K562 (cell line): ENCODE measurements around the gene SIK3. TPM values are rescaled to one million over a fixed set of nuclear protein-coding genes. Genes with fewer than 3 reads are reported as not detected.

Experiments used
- ATAC-seq: fragments of 200-7000 bp; cut with Tn5 transposase; 3 replicates; pipeline ENCODE4 v1.9.1; 2020; ENCODE audit warnings: moderate library complexity
- BruUV-seq: library from RNA; stranded (reverse); fragments of 400-500 nt; replicated peaks from 2 replicates; lab custom pipeline; 2021; lab: Mats Ljungman, UMichigan
- CTCF ChIA-PET: fragments of 300-600 bp; formaldehyde crosslinking; extraction: SDS; loops from one replicate; lab custom pipeline; 2021; ENCODE audit warnings: low intra/inter-chr PET ratio; lab: Yijun Ruan, JAX
- POLR2A ChIA-PET: fragments of 300-600, 350-650 bp; sonication (Branson Sonifier 250); formaldehyde crosslinking; extraction: SDS; loops from one replicate; lab custom pipeline; 2021; ENCODE audit warnings: antibody characterized with exemption, inconsistent platforms; lab: Yijun Ruan, JAX
- DNase-seq, 4 experiments: peaks; one replicate each; pipeline versions ENCODE4 v3.0.0 to v3.0.0-alpha.2; 2011 to 2018; ENCODE audit warnings: low spot score in 3 of 4, mixed read lengths in 3 of 4; ENCODE audit errors: extremely low read depth in 1 of 4
- FAIRE-seq: peaks from 2 replicates; lab custom pipeline; 2011; peaks lifted over from hg19 to GRCh38; lab: Jason Lieb, UNC
- H2AFZ ChIP-seq: 2 replicates; pipeline ENCODE4 v1.6.0; 2011; ENCODE audit warnings: low read depth, low read length, control low read depth, inconsistent platforms
- H3K27ac ChIP-seq: fragments of 200-600 bp; 3 replicates; pipeline ENCODE4 v1.8.0; 2011; ENCODE audit warnings: low read depth, mild to moderate bottlenecking, control low read depth, inconsistent platforms, low read length, moderate library complexity, mixed read lengths; ENCODE audit errors: extremely low read depth
- H3K27me3 ChIP-seq, 2 experiments: fragments of 300-600 bp in 1 of 2; 2 replicates in 1 of 2; 3 replicates in 1 of 2; pipeline versions ENCODE4 v1.6.0 to v1.8.0; 2011; ENCODE audit warnings: inconsistent platforms in 2 of 2, low read length in 2 of 2, mild to moderate bottlenecking in 1 of 2, mixed read lengths in 1 of 2, moderate library complexity in 1 of 2; ENCODE audit not compliant: control insufficient read depth in 2 of 2, insufficient read depth in 2 of 2
- H3K36me3 ChIP-seq: fragments of 300-600 bp; 3 replicates; pipeline ENCODE4 v1.8.0; 2011; ENCODE audit warnings: mild to moderate bottlenecking, low read length, inconsistent platforms; ENCODE audit not compliant: control insufficient read depth, insufficient read depth
- H3K4me1 ChIP-seq, 2 experiments: fragments of 200-600 bp in 1 of 2; replicated peaks in 1 of 2; 2 replicates in 1 of 2; 3 replicates in 1 of 2; pipeline versions ENCODE4 v1.5.1 to v1.8.0; 2011; ENCODE audit warnings: inconsistent platforms in 2 of 2, low read length in 2 of 2, mild to moderate bottlenecking in 1 of 2, mixed read lengths in 1 of 2, moderate library complexity in 1 of 2; ENCODE audit not compliant: control insufficient read depth in 2 of 2, insufficient read depth in 2 of 2
- H3K4me2 ChIP-seq: 2 replicates; pipeline ENCODE4 v1.6.1; 2011; ENCODE audit warnings: low read length, control low read depth, inconsistent platforms, mixed read lengths; ENCODE audit not compliant: insufficient read depth
- H3K4me3 ChIP-seq: fragments of 200-600 bp; sonication (generic), shearing (Covaris generic); 2 replicates; pipeline ENCODE4 v1.5.1; 2016; ENCODE audit warnings: control low read depth, inconsistent platforms
- H3K79me2 ChIP-seq: fragments of 200-600 bp; 3 replicates; pipeline ENCODE4 v1.8.0; 2011; ENCODE audit warnings: low read length, inconsistent platforms; ENCODE audit not compliant: control insufficient read depth, insufficient read depth
- H3K9ac ChIP-seq, 2 experiments: 2 replicates each; pipeline versions ENCODE4 v1.6.0 to v1.6.1; 2011; ENCODE audit warnings: low read depth in 2 of 2, low read length in 2 of 2, control low read depth in 1 of 2, inconsistent platforms in 1 of 2, mild to moderate bottlenecking in 1 of 2, mixed read lengths in 1 of 2; ENCODE audit not compliant: insufficient read depth in 1 of 2
- H3K9me1 ChIP-seq: one replicate; pipeline ENCODE4 v1.6.0; 2011; ENCODE audit warnings: inconsistent platforms, mild to moderate bottlenecking, low read length, moderate library complexity; ENCODE audit not compliant: control insufficient read depth, insufficient read depth
- H3K9me3 ChIP-seq: replicated peaks from 2 replicates; pipeline ENCODE4 v1.5.1; 2011; ENCODE audit warnings: low read depth, low read length, inconsistent platforms; ENCODE audit not compliant: control insufficient read depth, insufficient read depth
- H4K20me1 ChIP-seq: replicated peaks from 2 replicates; pipeline ENCODE4 v1.6.1; 2011; ENCODE audit warnings: low read length, inconsistent platforms, mixed read lengths; ENCODE audit not compliant: control insufficient read depth, insufficient read depth
- C11orf30 ChIP-seq: fragments of 450-650 bp; IDR thresholded peaks from 2 replicates; pipeline ENCODE4 v1.6.1; 2016; ENCODE audit warnings: low read depth, mild to moderate bottlenecking
- EGR1 ChIP-seq: fragments of 450-650 bp; conservative IDR thresholded peaks from 2 replicates; pipeline ENCODE4 v1.6.1; 2017; ENCODE audit warnings: mild to moderate bottlenecking
- HDAC1 ChIP-seq, 2 experiments: fragments of 450-650 bp; IDR thresholded peaks; 2 replicates each; pipeline ENCODE4 v1.6.1; 2016 to 2017; ENCODE audit warnings: inconsistent platforms in 1 of 2, mild to moderate bottlenecking in 1 of 2, moderate library complexity in 1 of 2
- NFE2 ChIP-seq: IDR thresholded peaks from 2 replicates; pipeline ENCODE4 v1.6.1; 2014; ENCODE audit warnings: antibody characterized with exemption, low read depth
- NFIC ChIP-seq: fragments of 450-650 bp; IDR thresholded peaks from 2 replicates; pipeline ENCODE4 v1.6.1; 2017; ENCODE audit warnings: mild to moderate bottlenecking, inconsistent platforms
- NRF1 ChIP-seq, 2 experiments: fragments of 450-650 bp; IDR thresholded peaks in 1 of 2; conservative IDR thresholded peaks in 1 of 2; 2 replicates each; pipeline ENCODE4 v1.6.1; 2014; ENCODE audit warnings: mild to moderate bottlenecking in 2 of 2
- RAD51 ChIP-seq: fragments of 450-650 bp; IDR thresholded peaks from 2 replicates; pipeline ENCODE4 v1.7.1; 2016; ENCODE audit warnings: low read depth, mild to moderate bottlenecking, borderline replicate concordance
- RCOR1 ChIP-seq, 2 experiments: IDR thresholded peaks; 2 replicates each; pipeline ENCODE4 v1.6.1; 2012; ENCODE audit warnings: low read depth in 2 of 2, low read length in 2 of 2, borderline replicate concordance in 1 of 2, improper control_type of control experiment in 1 of 2
- ZFP91 ChIP-seq: sonication (generic); formaldehyde crosslinking; IDR thresholded peaks from 2 replicates; pipeline ENCODE4 v1.8.0; 2022; ENCODE audit warnings: mild to moderate bottlenecking, missing genetic modification reagents
- WGBS: fragments of 100-300 bp; shearing (Covaris generic); methylation state at CpG from one replicate; pipeline ENCODE4 v1.1.6; 2016; ENCODE audit warnings: low coverage, mixed read lengths; ENCODE audit not compliant: insufficient coverage; ENCODE audit errors: missing lambda C conversion rate; 5-methylcytosine and 5-hydroxymethylcytosine counted together
- in situ Hi-C: fragments of 300-500 bp; cut with MboI; formaldehyde crosslinking; loops from 4 replicates; pipeline ENCODE4 v1.15.0; 2018; ENCODE audit warnings: inconsistent platforms, mixed read lengths
- intact Hi-C: fragments of 100-400 bp; cut with micrococcal nuclease; formaldehyde crosslinking; loops from 2 replicates; pipeline ENCODE4 v1.14.2; 2022
- polyA plus RNA-seq, 8 experiments: library from polyadenylated mRNA; depleted of rRNA in 4 of 8; stranded (reverse) in 5 of 8; unstranded in 3 of 8; fragments of >200 nt; fragmentation: Nextera tagmentation in 2 of 8; fragmentation: Illumina TruSeq in 1 of 8; extraction: Ambion mirVana in 2 of 8; extraction: Trizol in 1 of 8; gene quantifications; 2 replicates each; pipeline versions ENCODE4 v1.2.1 to v1.2.3, GENCODE V29; 2011 to 2014; ENCODE audit warnings: inconsistent platforms in 1 of 8, missing spikeins in 1 of 8
- total RNA-seq, 7 experiments: library from RNA; depleted of rRNA in 6 of 7; stranded (reverse); fragments of >200 nt in 6 of 7; fragmentation: Illumina TruSeq in 2 of 7; extraction: Trizol in 2 of 7; gene quantifications; 2 replicates each; pipeline versions ENCODE4 v1.2.1 to v1.2.3, GENCODE V29; 2011 to 2021; ENCODE audit warnings: low replicate concordance in 1 of 7
- TF ChIP-seq, protein P1 (sequence below): fragments of 450-650 bp; IDR thresholded peaks from 2 replicates; pipeline ENCODE4 v1.6.1; 2018; ENCODE audit not compliant: partially characterized antibody

SIK3 gene
- total and polyA plus RNA-seq, 9 of the 15 experiments (the other 6 are each of a cell fraction or from before 2014, with no cell fraction given), result 1.6 to 21.6 (median 8.0) TPM

GRCh38 chr11:117143390-117143789 lies 45.2 kb upstream of the SIK3 start:
- Histone ChIP-seq H3K36me3 (peaks cover 27% of the 10 kb centered on the region), H3K27ac (peak overlapping the region; percentile 88), H3K9ac (peak overlapping the region in 1 of 2 experiments; percentile 90; a peak in 2 of 4 replicates), H3K79me2 (peaks cover 48% of the 10 kb centered on the region), H3K4me3 (peak overlapping the region; percentile 89), H4K20me1 (peaks cover 6% of the 10 kb centered on the region), H3K4me1 (peaks cover 12 to 22% of the 10 kb centered on the region in 2 experiments; a peak in 4 of 5 replicates), H3K4me2 (peak overlapping the region; percentile 100), H3K27me3 (no peaks in the 10 kb centered on the region), H3K9me3 (no peaks in the 10 kb centered on the region), H3K9me1 (no peaks in the 10 kb centered on the region), H2AFZ (peak overlapping the region; percentile 99)
- intact Hi-C loops (no loop called here), in situ Hi-C loops (no loop called here)
- 1% methylated on average over 4 of the region's 5 CpGs for WGBS
- ATAC-seq (peak; percentile 75), FAIRE-seq (no peak), DNase-seq (peak; percentile 27 to 79 (median 49))
- BruUV-seq, result no TSS peak
- peak; percentile 91 for TF ChIP-seq ZFP91
- TF ChIP-seq HDAC1 (IDR thresholded peaks at IDR 0.05), result no peak
- TF ChIP-seq RCOR1 (IDR thresholded peaks at IDR 0.05; ENCODE audit: borderline replicate concordance in 1 of 2, low read depth in 2 of 2, low read length in 2 of 2), result 0 out of 4 replicates have a peak, but pooled peaks of 1 of the 2 experiments have one; percentile 13
- TF ChIP-seq EGR1, result peak; percentile 91
- TF ChIP-seq, protein P1, sequence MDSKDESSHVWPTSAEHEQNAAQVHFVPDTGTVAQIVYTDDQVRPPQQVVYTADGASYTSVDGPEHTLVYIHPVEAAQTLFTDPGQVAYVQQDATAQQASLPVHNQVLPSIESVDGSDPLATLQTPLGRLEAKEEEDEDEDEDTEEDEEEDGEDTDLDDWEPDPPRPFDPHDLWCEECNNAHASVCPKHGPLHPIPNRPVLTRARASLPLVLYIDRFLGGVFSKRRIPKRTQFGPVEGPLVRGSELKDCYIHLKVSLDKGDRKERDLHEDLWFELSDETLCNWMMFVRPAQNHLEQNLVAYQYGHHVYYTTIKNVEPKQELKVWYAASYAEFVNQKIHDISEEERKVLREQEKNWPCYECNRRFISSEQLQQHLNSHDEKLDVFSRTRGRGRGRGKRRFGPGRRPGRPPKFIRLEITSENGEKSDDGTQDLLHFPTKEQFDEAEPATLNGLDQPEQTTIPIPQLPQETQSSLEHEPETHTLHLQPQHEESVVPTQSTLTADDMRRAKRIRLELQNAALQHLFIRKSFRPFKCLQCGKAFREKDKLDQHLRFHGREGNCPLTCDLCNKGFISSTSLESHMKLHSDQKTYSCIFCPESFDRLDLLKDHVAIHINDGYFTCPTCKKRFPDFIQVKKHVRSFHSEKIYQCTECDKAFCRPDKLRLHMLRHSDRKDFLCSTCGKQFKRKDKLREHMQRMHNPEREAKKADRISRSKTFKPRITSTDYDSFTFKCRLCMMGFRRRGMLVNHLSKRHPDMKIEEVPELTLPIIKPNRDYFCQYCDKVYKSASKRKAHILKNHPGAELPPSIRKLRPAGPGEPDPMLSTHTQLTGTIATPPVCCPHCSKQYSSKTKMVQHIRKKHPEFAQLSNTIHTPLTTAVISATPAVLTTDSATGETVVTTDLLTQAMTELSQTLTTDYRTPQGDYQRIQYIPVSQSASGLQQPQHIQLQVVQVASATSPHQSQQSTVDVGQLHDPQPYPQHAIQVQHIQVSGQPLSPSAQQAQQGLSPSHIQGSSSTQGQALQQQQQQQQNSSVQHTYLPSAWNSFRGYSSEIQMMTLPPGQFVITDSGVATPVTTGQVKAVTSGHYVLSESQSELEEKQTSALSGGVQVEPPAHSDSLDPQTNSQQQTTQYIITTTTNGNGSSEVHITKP, result peak; percentile 92
- peak in 1 of 2 experiments; percentile 28; a peak in 1 of 4 replicates for TF ChIP-seq NRF1 (conservative IDR thresholded peaks at IDR 0.05 in 1 of 2, IDR thresholded peaks at IDR 0.05 in 1 of 2)
- no peak for TF ChIP-seq RAD51
- TF ChIP-seq NFE2, result 0 out of 2 replicates have a peak, but pooled peaks have one; percentile 3
- peak; percentile 7; the same call in 1 of the 2 replicates for TF ChIP-seq C11orf30
- TF ChIP-seq NFIC, result peak; percentile 3; the same call in 1 of the 2 replicates
- CTCF ChIA-PET, result no interaction called here
- POLR2A ChIA-PET, result interaction anchor here (0.6 to 2.0 kb wide), 6 partner anchors 16 to 323 kb away, joined by 3 to 18 read pairs (median 4); partner anchors contain the start of gene CEP164
